Vagina (tissue), 2 donors: ENCODE data around the gene NAT10.
"Not testable (repeated sequence)": the region's sequence is repeated elsewhere in the genome, so short reads cannot be mapped to it uniquely, and the experiment has no call there.

ENCODE experiments used
- CTCF ChIP-seq, 3 experiments: fragments of 450-650 bp in 2 of 3; fragments of 200-600 bp in 1 of 3; sonication (generic) in 1 of 3; IDR thresholded peaks; one replicate each; pipeline ENCODE4 v1.5.1; 2017 to 2019; ENCODE audit warnings: antibody characterized with exemption in 3 of 3, mild to moderate bottlenecking in 2 of 3, moderate library complexity in 2 of 3
- POLR2A ChIP-seq, 2 donors: fragments of 450-650 bp; IDR thresholded peaks; one replicate each; pipeline ENCODE4 v1.6.1; 2017; ENCODE audit warnings: antibody characterized with exemption in 2 of 2, mild to moderate bottlenecking in 2 of 2, moderate library complexity in 2 of 2
- POLR2AphosphoS5 ChIP-seq, 2 donors: sonication (generic); formaldehyde crosslinking; IDR thresholded peaks; one replicate each; pipeline ENCODE4 v1.9.0; 2017; ENCODE audit warnings: antibody characterized with exemption in 2 of 2, mild to moderate bottlenecking in 2 of 2, low read depth in 1 of 2; ENCODE audit not compliant: insufficient read depth in 1 of 2

- not testable (repeated sequence) for TF ChIP-seq CTCF (IDR thresholded peaks at IDR 0.05); POLR2A (IDR thresholded peaks at IDR 0.05); POLR2AphosphoS5 (IDR thresholded peaks at IDR 0.05; ENCODE audit: insufficient read depth in 1 of 2, low read depth in 1 of 2)
These were observed 34.1 kb upstream of the NAT10 start for GRCh38 chr11:34071306-34071705.
